Choroid plexus epithelial cell (primary cell): ENCODE results near the gene BSDC1.

Experiments
- DNase-seq: peaks from one replicate; pipeline ENCODE4 v3.0.0-alpha.2; 2010; ENCODE audit warnings: low read depth
- H3K4me3 ChIP-seq: 2 replicates; pipeline ENCODE4 v1.5.1; 2011; ENCODE audit warnings: low read depth, mild to moderate bottlenecking, control low read depth, low read length, moderate library complexity
- CTCF ChIP-seq: conservative IDR thresholded peaks from 2 replicates; pipeline ENCODE4 v1.5.1; 2011; ENCODE audit warnings: low read depth, mild to moderate bottlenecking, control low read depth, inconsistent platforms, low read length, moderate library complexity

Gene BSDC1

GRCh38 chr1:32336591-32336932, 57.7 kb downstream of the BSDC1 start:
- no peak for TF ChIP-seq CTCF
- no peak for DNase-seq
- peak overlapping the region; percentile 70 for H3K4me3 ChIP-seq

- H3K4me3 ChIP-seq: peak within 1 kb of the TSS; percentile 70
- DNase-seq: peak; percentile 55
- no peak for TF ChIP-seq CTCF
Measured at GRCh38 chr1:32335790-32336590, 58.3 kb downstream of the BSDC1 start, which contains the start of gene MARCKSL1. MARCKSL1 (minus strand) TSS chr1:32336233; CDS start chr1:32336033, 200 bp downstream.

GRCh38 chr1:32335535-32335789, 58.8 kb downstream of the BSDC1 start:
- H3K4me3 ChIP-seq: peak overlapping the region; percentile 70
- no peak for DNase-seq

GRCh38 chr1:32334864-32335534, 59.2 kb downstream of the BSDC1 start:
- H3K4me3 ChIP-seq: peak overlapping the region; percentile 70
- no peak for DNase-seq
- peak; percentile 54 for TF ChIP-seq CTCF

More at GRCh38 chr1:32335535-32335789, 58.8 kb downstream of the BSDC1 start:
- TF ChIP-seq CTCF: no peak

- no peak for DNase-seq
- TF ChIP-seq CTCF: no peak
- H3K4me3 ChIP-seq: peak overlapping the region; percentile 70
Measured at GRCh38 chr1:32334274-32334861, 59.9 kb downstream of the BSDC1 start.

GRCh38 chr1:32333251-32333963, 60.8 kb downstream of the BSDC1 start:
- DNase-seq: no peak
- TF ChIP-seq CTCF: no peak
- H3K4me3 ChIP-seq: no peak overlapping the region
